PC-9 (cell line): ENCODE results near the gene PARS2. TPM values are rescaled to one million over a fixed set of nuclear protein-coding genes. Genes with fewer than 3 reads are reported as not detected.

ENCODE experiments used
- BruUV-seq: library from RNA; stranded (reverse); fragments of 400-500 nt; replicated peaks from 2 replicates; lab custom pipeline; 2021; lab: Mats Ljungman, UMichigan
- CTCF ChIA-PET: fragments of 300-600 bp; sonication (Branson Sonifier 250); formaldehyde crosslinking; loops from one replicate; lab custom pipeline; 2022; ENCODE audit warnings: antibody characterized with exemption; lab: Charles Lee
- POLR2A ChIA-PET: fragments of 300-600 bp; sonication (Branson Sonifier 250); formaldehyde crosslinking; loops from one replicate; lab custom pipeline; 2022; ENCODE audit warnings: antibody characterized with exemption; ENCODE audit not compliant: unreplicated experiment; lab: Charles Lee
- DNase-seq, 2 experiments: peaks; one replicate each; pipeline versions ENCODE4 v3.0.0 to v3.0.0-alpha.2; 2015 to 2022; ENCODE audit warnings: mixed read lengths in 1 of 2
- H2AFZ ChIP-seq: fragments of 200-600 bp; sonication (generic); 2 replicates; pipeline ENCODE4 v1.8.1; 2017; ENCODE audit warnings: antibody characterized with exemption
- H3F3A ChIP-seq: fragments of 200-600 bp; sonication (generic); 2 replicates; pipeline ENCODE4 v1.8.1; 2017; ENCODE audit warnings: antibody characterized with exemption, mild to moderate bottlenecking, low read depth; ENCODE audit not compliant: insufficient read depth
- H3K27ac ChIP-seq: fragments of 200-600 bp; sonication (generic); 2 replicates; pipeline ENCODE4 v1.6.1; 2016; ENCODE audit warnings: mixed run types
- H3K27me3 ChIP-seq: fragments of 200-600 bp; sonication (generic); 2 replicates; pipeline ENCODE4 v1.6.1; 2016; ENCODE audit warnings: low read depth, mixed run types; ENCODE audit not compliant: insufficient read depth
- H3K36me3 ChIP-seq: fragments of 200-600 bp; sonication (generic); 2 replicates; pipeline ENCODE4 v1.6.1; 2016; ENCODE audit warnings: low read depth, mixed run types
- H3K4me1 ChIP-seq: fragments of 200-600 bp; sonication (generic); replicated peaks from 2 replicates; pipeline ENCODE4 v1.6.1; 2016; ENCODE audit warnings: mixed run types; ENCODE audit not compliant: insufficient read depth
- H3K4me2 ChIP-seq: fragments of 200-600 bp; sonication (generic); 2 replicates; pipeline ENCODE4 v1.6.1; 2017; ENCODE audit warnings: mixed run types
- H3K4me3 ChIP-seq: fragments of 200-600 bp; sonication (generic); 2 replicates; pipeline ENCODE4 v1.6.1; 2016; ENCODE audit warnings: mixed run types
- H3K79me2 ChIP-seq: fragments of 200-600 bp; sonication (generic); 2 replicates; pipeline ENCODE4 v1.6.1; 2017; ENCODE audit warnings: low read depth, mixed run types
- H3K9me2 ChIP-seq: fragments of 200-600 bp; sonication (generic); 2 replicates; pipeline ENCODE4 v1.8.1; 2017; ENCODE audit warnings: mild to moderate bottlenecking; ENCODE audit not compliant: insufficient read depth
- H3K9me3 ChIP-seq: fragments of 200-600 bp; sonication (generic); 2 replicates; pipeline ENCODE4 v1.8.1; 2016; ENCODE audit warnings: low read depth; ENCODE audit not compliant: insufficient read depth
- H4K20me1 ChIP-seq: fragments of 200-600 bp; sonication (generic); 2 replicates; pipeline ENCODE4 v1.8.1; 2017; ENCODE audit not compliant: insufficient read depth
- CTCF ChIP-seq: fragments of 200-600 bp; sonication (generic); conservative IDR thresholded peaks from 2 replicates; pipeline ENCODE4 v1.6.1; 2017; ENCODE audit warnings: mixed run types, antibody characterized with exemption, mild to moderate bottlenecking, moderate library complexity
- EZH2 ChIP-seq: fragments of 200-600 bp; sonication (generic); IDR thresholded peaks from 2 replicates; pipeline ENCODE4 v1.8.0; 2017; ENCODE audit warnings: antibody characterized with exemption, low read depth
- intact Hi-C: fragments of 100-400 bp; cut with micrococcal nuclease; formaldehyde crosslinking; loops from one replicate; pipeline ENCODE4 v1.10.0; 2022; ENCODE audit not compliant: unreplicated experiment
- total RNA-seq: library from RNA; stranded (reverse); gene quantifications from 2 replicates; pipeline ENCODE4 v1.2.3, GENCODE V29; 2021

Gene PARS2
- total RNA-seq, 1 experiment from 2014 or later = 13.4 TPM

GRCh38 chr1:54711536-54711935, 52.8 kb downstream of the PARS2 start:
- Histone ChIP-seq H3K4me3 (no peak overlapping the region), H3K27ac (no peak overlapping the region), H3F3A (no peaks in the 10 kb centered on the region), H3K4me1 (peaks cover 2% of the 10 kb centered on the region), H4K20me1 (no peaks in the 10 kb centered on the region), H3K4me2 (no peak overlapping the region), H3K36me3 (no peaks in the 10 kb centered on the region), H2AFZ (no peak overlapping the region), H3K9me2 (no peaks in the 10 kb centered on the region), H3K27me3 (peaks cover 36% of the 10 kb centered on the region), H3K9me3 (no peaks in the 10 kb centered on the region), H3K79me2 (peaks cover 7% of the 10 kb centered on the region)
- POLR2A ChIA-PET = no interaction called here
- intact Hi-C loops = no loop called here
- no peak for DNase-seq
- TF ChIP-seq EZH2 = no peak
- TF ChIP-seq CTCF = no peak
- CTCF ChIA-PET = no interaction called here
- BruUV-seq = no TSS peak

- H3K27me3 ChIP-seq = peaks cover 36% of the 10 kb centered on the region
- POLR2A ChIA-PET = no interaction called here
- DNase-seq = no peak
- H3K9me2 ChIP-seq = no peaks in the 10 kb centered on the region
- no peak overlapping the region for H3K4me3 ChIP-seq
- no peaks in the 10 kb centered on the region for H4K20me1 ChIP-seq
- no peaks in the 10 kb centered on the region for H3K4me1 ChIP-seq
- no TSS peak for BruUV-seq
- H3K36me3 ChIP-seq = no peaks in the 10 kb centered on the region
- H3K79me2 ChIP-seq = peaks cover under 1% of the 10 kb centered on the region; the same call in 1 of the 2 replicates
- intact Hi-C loops = no loop called here
- TF ChIP-seq CTCF = no peak
- TF ChIP-seq EZH2 = no peak
- H3K4me2 ChIP-seq = no peak overlapping the region
- H3K9me3 ChIP-seq = no peaks in the 10 kb centered on the region
- CTCF ChIA-PET = no interaction called here
- no peaks in the 10 kb centered on the region for H3F3A ChIP-seq
- H3K27ac ChIP-seq = no peak overlapping the region
- H2AFZ ChIP-seq = no peak overlapping the region
These were observed 53.5 kb downstream of the PARS2 start for GRCh38 chr1:54710841-54711240.

GRCh38 chr1:54710434-54710833, 53.9 kb downstream of the PARS2 start:
- intact Hi-C loops = no loop called here
- H3K4me3 ChIP-seq = no peak overlapping the region
- H3F3A ChIP-seq = no peaks in the 10 kb centered on the region
- H3K4me2 ChIP-seq = no peak overlapping the region
- no peak overlapping the region for H2AFZ ChIP-seq
- ChIA-PET CTCF (no interaction called here), POLR2A (no interaction called here)
- H3K79me2 ChIP-seq = no peaks in the 10 kb centered on the region
- peaks cover 36% of the 10 kb centered on the region for H3K27me3 ChIP-seq
- DNase-seq = no peak
- H3K4me1 ChIP-seq = no peaks in the 10 kb centered on the region
- TF ChIP-seq CTCF (no peak), EZH2 (no peak)
- no peaks in the 10 kb centered on the region for H4K20me1 ChIP-seq
- H3K36me3 ChIP-seq = no peaks in the 10 kb centered on the region
- no peak overlapping the region for H3K27ac ChIP-seq
- H3K9me3 ChIP-seq = no peaks in the 10 kb centered on the region
- no peaks in the 10 kb centered on the region for H3K9me2 ChIP-seq
- no TSS peak for BruUV-seq
